ENCODE data around the gene NAP1L4. TPM values are rescaled to one million over a fixed set of nuclear protein-coding genes. Genes with fewer than 3 reads are reported as not detected.

Gene NAP1L4
- total and polyA plus RNA-seq, 7 donors = 121 to 153 (median 143) TPM

DNA sequence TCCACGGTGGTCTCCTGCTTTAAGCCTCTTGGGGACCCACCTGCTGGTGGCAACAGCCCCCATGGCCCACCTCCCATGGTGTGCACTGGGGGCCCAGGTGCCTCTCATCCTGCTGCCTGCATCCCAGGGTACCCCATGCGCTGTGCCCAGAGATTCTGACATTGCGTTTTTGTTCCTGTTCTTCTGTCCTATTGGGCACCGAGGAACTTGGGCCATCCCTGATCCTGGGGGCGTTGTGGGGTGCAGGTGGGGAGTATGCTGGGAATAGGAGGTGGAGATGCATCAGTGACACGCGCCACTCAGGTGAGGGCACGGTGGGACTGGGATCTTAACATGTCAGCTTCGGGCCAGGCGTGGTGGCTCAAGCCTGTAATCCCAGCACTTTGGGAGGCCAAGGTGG lies 12.4 kb upstream of the NAP1L4 start:
- H3K4me3 ChIP-seq = no peak overlapping the region
- intact Hi-C loops (cut with DNase I) = no loop called here
- ATAC-seq = no peak
- no peaks in the 10 kb centered on the region for H3K27me3 ChIP-seq (ENCODE audit: insufficient read depth in 3 of 3, low read length in 2 of 3)
- H3K36me3 ChIP-seq (ENCODE audit: insufficient read depth in 1 of 2, low read depth in 1 of 2) = peaks cover 6 to 93% of the 10 kb centered on the region in 2 donors
- no peaks in the 10 kb centered on the region for H3K9me3 ChIP-seq
- H3K4me1 ChIP-seq = peaks cover 5% of the 10 kb centered on the region
- H3K27ac ChIP-seq = no peak overlapping the region
- WGBS, 3 donors = 93 to 94% (median 93%) methylated on average over 10 of the region's 10 CpGs
- TF ChIP-seq, protein P1, sequence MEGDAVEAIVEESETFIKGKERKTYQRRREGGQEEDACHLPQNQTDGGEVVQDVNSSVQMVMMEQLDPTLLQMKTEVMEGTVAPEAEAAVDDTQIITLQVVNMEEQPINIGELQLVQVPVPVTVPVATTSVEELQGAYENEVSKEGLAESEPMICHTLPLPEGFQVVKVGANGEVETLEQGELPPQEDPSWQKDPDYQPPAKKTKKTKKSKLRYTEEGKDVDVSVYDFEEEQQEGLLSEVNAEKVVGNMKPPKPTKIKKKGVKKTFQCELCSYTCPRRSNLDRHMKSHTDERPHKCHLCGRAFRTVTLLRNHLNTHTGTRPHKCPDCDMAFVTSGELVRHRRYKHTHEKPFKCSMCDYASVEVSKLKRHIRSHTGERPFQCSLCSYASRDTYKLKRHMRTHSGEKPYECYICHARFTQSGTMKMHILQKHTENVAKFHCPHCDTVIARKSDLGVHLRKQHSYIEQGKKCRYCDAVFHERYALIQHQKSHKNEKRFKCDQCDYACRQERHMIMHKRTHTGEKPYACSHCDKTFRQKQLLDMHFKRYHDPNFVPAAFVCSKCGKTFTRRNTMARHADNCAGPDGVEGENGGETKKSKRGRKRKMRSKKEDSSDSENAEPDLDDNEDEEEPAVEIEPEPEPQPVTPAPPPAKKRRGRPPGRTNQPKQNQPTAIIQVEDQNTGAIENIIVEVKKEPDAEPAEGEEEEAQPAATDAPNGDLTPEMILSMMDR (IDR thresholded peaks at IDR 0.05) = no peak
- no peak for DNase-seq

DNA sequence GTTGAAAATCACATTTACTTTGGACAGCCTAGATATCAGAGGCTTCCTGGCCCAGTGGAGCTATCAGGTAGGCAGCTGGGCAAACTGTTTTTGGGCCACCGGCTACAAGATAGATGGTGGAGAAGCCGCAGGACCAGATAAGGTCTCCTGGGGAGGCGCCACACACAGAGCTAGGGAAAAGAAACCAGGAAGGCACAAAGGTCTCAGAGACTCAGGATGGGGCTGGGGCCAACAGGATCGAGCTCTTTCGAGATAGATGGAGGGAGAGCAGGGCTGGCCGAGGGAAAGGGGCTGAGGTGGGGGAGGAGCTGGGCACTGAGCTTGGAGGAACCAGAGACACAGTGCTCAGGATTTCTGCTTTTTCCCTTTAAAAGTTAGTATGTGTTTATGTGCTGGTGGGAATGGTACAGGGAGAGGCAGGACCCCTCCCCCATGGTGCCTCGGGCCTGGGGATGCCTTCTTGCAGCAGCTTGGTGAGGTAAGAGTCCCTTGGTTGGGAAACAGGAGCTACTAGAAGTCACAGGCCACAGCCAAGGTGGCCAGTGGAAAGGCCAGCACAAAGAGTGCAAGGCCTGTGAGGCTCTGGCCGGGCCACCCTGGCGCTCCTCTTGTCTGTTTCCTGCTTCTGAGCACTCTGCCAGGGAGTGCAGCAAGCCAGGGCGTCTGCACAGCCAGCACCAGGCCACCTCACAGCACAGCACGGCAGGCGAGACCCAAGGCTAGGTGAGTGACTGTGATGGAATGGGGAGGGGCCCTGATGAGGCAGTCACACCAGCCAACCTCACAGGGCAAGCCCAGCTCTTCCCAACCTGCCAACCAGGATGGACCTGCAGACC lies 11.5 kb upstream of the NAP1L4 start:
- intact Hi-C loops (cut with DNase I) = no loop called here
- ATAC-seq = no peak
- no peaks in the 10 kb centered on the region for H3K27me3 ChIP-seq (ENCODE audit: insufficient read depth in 3 of 3, low read length in 2 of 3)
- peaks cover 6 to 84% of the 10 kb centered on the region in 2 donors for H3K36me3 ChIP-seq (ENCODE audit: insufficient read depth in 1 of 2, low read depth in 1 of 2)
- no peaks in the 10 kb centered on the region for H3K9me3 ChIP-seq
- no peak overlapping the region for H3K27ac ChIP-seq
- peaks cover 5% of the 10 kb centered on the region for H3K4me1 ChIP-seq
- peak in 1 of 2 donors; percentile 48 for DNase-seq
- TF ChIP-seq, protein P1 (IDR thresholded peaks at IDR 0.05) = no peak
- no peak overlapping the region for H3K4me3 ChIP-seq
- WGBS, 3 donors = 92 to 95% (median 92%) methylated on average over 12 of the region's 12 CpGs

DNA sequence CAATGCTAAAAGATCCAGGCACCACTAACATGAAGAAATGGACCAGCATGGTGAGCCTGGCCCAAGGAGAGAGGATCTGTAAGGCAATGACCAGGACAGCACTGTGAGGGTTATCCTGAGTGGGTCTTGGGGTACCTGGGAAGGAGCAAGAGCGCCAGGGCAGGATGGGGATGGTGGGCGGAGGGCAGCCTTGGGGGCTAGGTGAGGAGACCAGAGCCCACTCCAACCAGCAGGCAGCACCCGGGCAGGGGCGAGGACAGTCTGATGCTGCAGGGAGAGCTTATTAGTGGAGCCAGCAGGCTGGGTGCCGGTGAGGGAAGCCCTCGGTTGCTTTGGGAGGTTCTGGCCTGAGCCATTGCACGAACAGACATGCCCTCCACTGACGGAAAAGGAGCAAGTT lies 10.7 kb upstream of the NAP1L4 start:
- 87 to 95% (median 94%) methylated on average over 8 of the region's 8 CpGs for WGBS, 3 donors
- intact Hi-C loops (cut with DNase I) = no loop called here
- TF ChIP-seq, protein P1 (IDR thresholded peaks at IDR 0.05) = no peak
- Histone ChIP-seq H3K36me3 (ENCODE audit: insufficient read depth in 1 of 2, low read depth in 1 of 2) (peaks cover 6 to 80% of the 10 kb centered on the region in 2 donors), H3K27ac (no peak overlapping the region), H3K4me1 (peaks cover 5% of the 10 kb centered on the region), H3K27me3 (ENCODE audit: insufficient read depth in 3 of 3, low read length in 2 of 3) (no peaks in the 10 kb centered on the region), H3K9me3 (no peaks in the 10 kb centered on the region), H3K4me3 (no peak overlapping the region)
- DNase-seq (peak in 1 of 2 donors; percentile 23), ATAC-seq (no peak)

DNA sequence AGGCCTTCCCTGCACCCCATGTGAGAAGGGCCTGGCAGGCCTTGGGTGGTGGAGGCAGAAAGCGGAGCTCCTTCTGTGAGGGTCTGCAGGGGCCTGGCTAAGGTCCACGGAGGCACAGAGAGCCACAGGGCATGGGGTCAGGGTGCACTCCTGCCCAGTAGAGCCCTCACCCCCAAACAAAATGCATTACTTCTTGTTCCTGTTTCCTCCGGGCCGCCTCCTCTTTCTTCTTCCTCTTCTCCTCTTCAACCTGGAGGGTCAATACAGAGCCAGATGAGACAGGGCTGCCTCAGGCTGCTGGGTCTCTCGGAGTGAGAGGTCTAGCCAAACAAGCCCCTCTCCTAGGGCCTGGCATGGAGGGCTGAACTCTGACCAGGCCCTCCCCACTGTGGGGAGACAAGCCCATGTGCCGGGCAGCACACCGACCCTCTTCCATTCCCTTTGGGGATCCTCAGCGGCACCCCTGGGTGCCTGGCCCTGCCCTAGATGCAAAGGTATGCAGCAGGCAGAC lies 10.3 kb upstream of the NAP1L4 start:
- H3K27ac ChIP-seq = no peak overlapping the region
- H3K4me3 ChIP-seq = no peak overlapping the region
- H3K27me3 ChIP-seq (ENCODE audit: insufficient read depth in 3 of 3, low read length in 2 of 3) = no peaks in the 10 kb centered on the region
- peaks cover 6 to 75% of the 10 kb centered on the region in 2 donors for H3K36me3 ChIP-seq (ENCODE audit: insufficient read depth in 1 of 2, low read depth in 1 of 2)
- no peaks in the 10 kb centered on the region for H3K9me3 ChIP-seq
- TF ChIP-seq, protein P1 (IDR thresholded peaks at IDR 0.05) = no peak
- peaks cover 5% of the 10 kb centered on the region for H3K4me1 ChIP-seq
- DNase-seq (peak in 1 of 2 donors; percentile 35), ATAC-seq (no peak)
- intact Hi-C loops (cut with DNase I) = no loop called here
- WGBS, 3 donors = 90 to 96% (median 93%) methylated on average over 8 of the region's 8 CpGs
